Activated naive CD4-positive, alpha-beta T cell (primary cell): ENCODE measurements around the gene AIRE.

ENCODE experiments used
- DNase-seq, 4 experiments: peaks; one replicate each; lab custom pipeline; 2025; lab: John Stamatoyannopoulos, UW

AIRE gene

DNA sequence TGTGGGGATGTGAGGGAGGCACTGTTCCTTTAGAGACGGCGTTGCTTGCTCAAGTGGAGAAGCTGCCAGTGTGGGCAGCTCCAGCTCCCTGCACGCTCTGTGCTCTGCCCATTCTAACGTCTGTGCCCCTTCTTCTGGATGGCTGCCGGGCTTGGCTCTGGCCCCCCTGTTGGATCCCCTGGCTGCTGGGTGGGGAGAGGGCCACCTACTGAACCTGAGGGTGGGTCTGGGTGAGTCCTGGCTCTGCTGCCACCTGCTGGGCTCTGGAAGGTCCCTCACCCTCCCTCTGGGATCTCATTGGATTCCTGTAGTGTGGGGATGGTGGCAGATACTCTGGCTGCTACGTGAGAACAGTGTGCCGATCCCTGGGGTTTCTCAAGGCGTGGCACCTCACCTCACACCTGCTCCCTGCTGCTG, 19.2 kb downstream of the AIRE start:
- DNase-seq, result peak in 1 of 4 experiments; percentile 21

GRCh38 chr21:44305691-44306090, 20.0 kb downstream of the AIRE start:
- DNase-seq, result no peak

- DNase-seq, result no peak
These were observed 21.4 kb downstream of the AIRE start for GRCh38 chr21:44306936-44307704.

- DNase-seq, result no peak
These were observed 25.2 kb downstream of the AIRE start for GRCh38 chr21:44310628-44311507.

DNA sequence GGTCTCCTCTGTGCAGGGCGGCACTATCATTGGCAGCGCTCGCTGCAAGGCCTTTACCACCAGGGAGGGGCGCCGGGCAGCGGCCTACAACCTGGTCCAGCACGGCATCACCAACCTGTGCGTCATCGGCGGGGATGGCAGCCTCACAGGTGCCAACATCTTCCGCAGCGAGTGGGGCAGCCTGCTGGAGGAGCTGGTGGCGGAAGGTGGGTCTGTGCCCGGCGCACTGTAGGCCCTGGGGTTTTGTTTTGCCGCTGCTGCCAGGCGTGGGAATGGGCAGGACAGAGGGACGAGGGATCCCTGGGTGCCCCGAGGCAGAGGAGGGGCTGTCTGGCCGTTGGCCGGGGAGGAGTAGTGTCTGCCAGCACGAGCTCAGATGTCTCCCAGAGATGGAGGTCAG, 26.4 kb downstream of the AIRE start:
- DNase-seq, result no peak

- DNase-seq, result no peak
These were observed 27.0 kb downstream of the AIRE start for GRCh38 chr21:44312716-44313115.

DNA sequence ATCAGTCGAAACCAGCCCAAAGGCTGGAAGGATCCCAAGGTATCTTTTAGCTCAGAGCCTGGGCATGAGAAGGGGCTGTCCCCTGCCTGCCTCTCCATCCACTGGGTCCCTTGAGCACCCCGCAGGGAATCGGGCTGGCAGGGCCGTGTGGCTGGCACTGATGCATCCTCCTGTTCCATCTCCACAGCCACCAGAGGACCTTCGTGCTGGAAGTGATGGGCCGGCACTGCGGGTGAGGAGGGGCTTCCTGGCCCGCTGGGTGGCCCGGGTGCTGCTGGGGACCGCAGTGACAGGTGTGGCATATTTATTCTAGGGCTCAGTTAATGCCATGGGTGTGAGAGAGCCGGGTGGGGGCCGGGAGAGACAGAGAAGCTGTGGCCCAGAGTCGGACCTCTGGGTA, 27.8 kb downstream of the AIRE start:
- no peak for DNase-seq

GRCh38 chr21:44314128-44314527, 28.5 kb downstream of the AIRE start:
- DNase-seq, result no peak

DNA sequence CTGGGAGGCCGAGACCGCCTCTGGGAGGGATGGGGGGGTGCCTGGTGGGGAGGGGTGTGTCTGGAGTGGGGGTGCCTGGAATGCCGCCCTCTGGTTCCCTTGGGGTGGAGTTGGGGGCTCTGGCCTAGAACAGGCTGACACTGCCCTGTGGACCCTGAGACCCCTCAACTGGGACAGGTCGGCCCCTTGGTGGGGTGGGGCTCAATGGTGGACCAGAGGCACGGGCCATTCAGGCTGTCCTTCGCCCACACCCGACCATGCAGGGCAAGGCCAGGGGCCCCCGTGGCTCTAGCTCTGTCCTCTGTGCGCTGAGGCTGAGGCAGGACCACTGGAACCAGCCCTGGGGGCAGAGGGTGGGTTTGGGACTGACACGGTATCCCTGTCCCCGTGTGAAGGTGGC, 28.9 kb downstream of the AIRE start:
- DNase-seq, result no peak

- no peak for DNase-seq
These were observed 30.1 kb downstream of the AIRE start for GRCh38 chr21:44315691-44316203.

DNA sequence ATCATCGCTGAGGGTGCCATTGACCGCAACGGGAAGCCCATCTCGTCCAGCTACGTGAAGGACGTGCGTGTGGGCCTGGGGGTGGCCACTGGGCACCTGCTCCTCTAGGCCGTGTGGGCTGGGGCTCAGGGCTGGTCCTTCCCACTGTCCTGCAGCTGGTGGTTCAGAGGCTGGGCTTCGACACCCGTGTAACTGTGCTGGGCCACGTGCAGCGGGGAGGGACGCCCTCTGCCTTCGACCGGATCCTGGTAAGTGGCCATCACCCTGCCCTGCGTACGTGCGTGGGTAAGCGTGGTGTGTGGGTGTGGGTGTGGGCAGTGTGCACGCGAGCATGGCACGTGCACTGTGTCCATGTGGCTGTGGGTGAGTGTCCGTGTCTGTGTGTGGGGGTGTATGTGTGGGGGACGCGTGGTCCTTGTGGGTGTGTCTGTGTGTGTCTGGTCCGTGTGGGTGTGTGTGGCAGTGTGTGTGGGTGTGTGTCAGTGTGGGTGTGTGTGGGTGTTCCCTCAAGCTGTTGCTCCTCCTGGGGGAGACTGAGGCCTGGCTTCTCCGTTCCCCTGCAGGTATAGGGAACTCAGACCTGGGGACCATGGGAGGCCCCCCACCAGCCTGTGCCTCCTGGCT, 30.7 kb downstream of the AIRE start:
- no peak for DNase-seq

DNA sequence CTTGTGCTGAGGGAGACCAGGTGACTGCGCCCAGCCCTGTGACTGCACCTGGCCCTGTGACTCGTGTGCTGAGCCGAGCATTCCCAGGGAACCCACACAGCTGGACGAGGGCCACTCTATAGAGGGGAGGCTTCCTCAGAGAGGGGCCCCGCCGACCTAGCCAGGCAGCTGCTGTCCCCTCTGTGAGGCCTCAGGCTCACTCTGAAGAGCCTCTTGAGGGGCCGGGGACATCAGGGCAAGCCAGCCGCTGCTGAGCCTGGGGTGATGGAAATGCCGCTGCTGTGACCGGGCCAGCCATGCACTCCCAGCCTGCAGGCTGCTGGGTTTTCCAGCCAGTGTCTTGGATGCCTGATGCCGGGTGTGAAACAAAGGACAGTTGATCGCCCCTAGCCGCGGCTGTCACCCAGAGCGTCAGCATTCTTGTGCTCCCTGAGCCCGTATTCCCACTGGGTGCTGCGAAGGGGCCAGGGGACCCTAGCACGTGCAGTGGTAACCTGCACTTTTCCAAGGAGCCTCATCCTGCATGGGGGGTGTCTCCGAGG, 31.6 kb downstream of the AIRE start:
- DNase-seq, result no peak

- no peak for DNase-seq
These were observed 32.2 kb downstream of the AIRE start for GRCh38 chr21:44317871-44318270.

- no peak for DNase-seq
These were observed 33.0 kb downstream of the AIRE start for GRCh38 chr21:44318489-44319285.

GRCh38 chr21:44319407-44320065, 33.9 kb downstream of the AIRE start:
- no peak for DNase-seq

DNA sequence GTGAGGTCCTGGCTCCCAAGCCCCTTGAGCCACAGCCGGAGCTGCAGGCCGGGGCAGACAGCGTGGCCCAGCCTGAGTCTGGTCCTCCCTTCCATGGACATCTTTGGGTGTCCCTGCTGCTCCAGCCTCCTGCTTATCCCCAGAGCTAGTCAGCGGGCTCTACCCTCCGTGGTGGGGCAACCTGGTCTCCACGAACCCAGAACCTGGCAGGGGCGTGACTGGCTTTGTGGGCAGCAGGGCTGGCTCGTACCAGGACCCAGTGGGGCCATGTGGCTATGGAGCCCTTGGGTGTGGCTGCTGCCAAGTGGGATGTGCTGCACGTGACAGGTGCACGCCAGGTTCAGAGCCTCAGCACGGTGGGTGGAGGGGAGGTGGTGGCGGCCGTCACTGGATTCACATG, 35.2 kb downstream of the AIRE start:
- DNase-seq, result no peak

DNA sequence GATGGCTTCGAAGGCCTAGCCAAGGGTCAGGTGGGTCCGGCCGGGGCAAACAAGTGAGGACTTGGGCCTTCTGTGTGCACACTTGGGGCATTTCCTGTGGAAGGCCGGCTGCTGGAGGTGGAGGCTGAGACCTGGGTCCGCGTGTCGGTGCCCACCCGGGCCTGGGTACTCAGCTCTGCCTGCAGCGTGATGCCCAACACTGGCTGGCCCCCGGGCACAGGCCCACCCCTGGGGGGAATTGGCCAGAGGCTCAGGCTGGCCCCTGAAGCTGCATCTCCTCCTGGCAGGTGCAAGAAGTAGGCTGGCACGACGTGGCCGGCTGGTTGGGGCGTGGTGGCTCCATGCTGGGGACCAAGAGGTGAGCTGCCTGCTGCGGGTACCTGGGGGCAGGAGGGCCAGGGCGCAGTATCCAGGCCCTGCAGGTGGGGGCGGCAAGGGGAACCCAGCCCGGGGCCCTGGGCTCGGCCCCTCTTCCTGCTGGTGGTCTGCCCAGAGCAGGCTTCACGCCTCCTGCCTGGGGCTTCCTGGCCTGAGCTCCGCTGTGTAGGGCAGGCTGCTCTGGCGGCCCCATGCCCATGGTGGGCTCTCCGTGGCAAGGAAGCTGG, 36.3 kb downstream of the AIRE start:
- no peak for DNase-seq

DNA sequence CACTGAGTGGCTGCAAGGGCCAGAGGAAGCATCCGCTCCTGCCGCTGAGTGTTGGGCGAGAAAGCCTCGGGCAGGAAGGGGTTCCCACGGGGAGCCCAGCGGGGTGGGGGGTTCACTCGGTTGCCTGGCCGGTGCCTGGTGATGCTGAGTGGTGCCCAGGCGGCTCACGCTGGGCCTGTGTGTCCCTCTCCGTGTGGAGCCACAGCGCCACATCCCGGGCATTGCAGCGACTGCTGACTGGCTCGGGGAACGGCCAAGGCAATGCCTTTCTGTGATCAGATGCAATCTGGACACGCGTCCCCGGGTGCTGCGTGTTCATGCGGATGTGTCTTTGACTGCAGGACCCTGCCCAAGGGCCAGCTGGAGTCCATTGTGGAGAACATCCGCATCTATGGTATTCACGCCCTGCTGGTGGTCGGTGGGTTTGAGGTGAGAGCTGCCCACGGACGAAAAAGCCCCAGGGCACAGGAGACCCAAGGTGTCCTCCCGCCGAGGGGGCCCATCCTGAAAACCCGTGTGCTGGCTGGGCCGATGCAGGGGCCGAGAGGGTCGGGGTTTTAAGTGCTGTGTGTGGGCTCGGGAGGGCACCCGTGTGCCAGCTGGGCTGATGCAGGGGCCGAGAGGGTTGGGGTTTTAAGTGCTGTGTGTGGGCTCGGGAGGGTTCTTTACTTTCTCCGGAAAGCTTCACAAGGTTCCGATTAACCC, 37.1 kb downstream of the AIRE start:
- DNase-seq, result no peak

- no peak for DNase-seq
These were observed 37.9 kb downstream of the AIRE start for GRCh38 chr21:44323591-44323990.
